HG03521 (cell line): Measurements from ENCODE around the gene FLNA.
"Not testable (repeated sequence)": the region's sequence is repeated elsewhere in the genome, so short reads cannot be mapped to it uniquely, and the experiment has no call there.

Experiments used
- ATAC-seq: cut with Tn5 transposase; IDR thresholded peaks from one replicate; pipeline ENCODE4 v1.9.1; 2021; ENCODE audit warnings: mild to moderate bottlenecking, moderate library complexity; ENCODE audit not compliant: unreplicated experiment

The FLNA gene

DNA sequence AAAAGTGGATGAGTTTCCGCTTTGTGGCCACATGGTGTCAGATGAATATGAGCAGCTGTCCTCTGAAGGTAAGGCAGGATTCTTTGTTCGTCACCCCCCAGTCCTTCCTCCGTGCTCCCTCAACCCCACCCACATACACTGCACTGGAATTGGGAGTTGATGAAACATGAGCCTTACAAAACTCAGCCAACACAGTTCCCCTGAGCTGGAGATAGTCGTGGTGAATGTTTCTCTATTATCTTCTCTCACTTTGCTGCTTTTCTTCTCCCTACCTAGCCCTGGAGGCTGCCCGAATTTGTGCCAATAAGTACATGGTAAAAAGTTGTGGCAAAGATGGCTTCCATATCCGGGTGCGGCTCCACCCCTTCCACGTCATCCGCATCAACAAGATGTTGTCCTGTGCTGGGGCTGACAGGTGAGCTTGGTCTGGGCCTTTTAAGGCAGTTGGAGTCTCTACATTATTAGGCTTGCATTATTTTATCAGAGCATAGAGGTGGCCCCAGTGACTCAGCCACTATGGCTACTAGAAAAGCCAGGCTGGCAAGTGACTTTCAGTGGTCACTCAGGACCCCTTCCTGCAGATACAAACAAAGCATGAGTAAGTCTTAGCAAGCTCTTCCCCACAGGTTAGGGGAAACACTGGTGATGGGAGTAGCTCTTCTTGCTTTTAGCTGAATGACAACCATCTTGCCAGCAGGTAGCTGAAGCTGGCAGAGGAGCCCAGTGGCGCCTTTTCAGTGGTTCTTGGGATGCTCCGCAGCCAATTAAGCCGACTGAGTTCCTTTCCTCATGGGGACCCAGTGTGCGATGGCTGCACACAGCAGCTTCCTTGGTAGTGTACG lies 25.3 kb upstream of the FLNA start:
- ATAC-seq, result no peak

- ATAC-seq, result no peak
Measured at GRCh38 chrX:154398668-154399526, 24.5 kb upstream of the FLNA start.

GRCh38 chrX:154397888-154398667 lies 23.6 kb upstream of the FLNA start, which contains the start of gene RPL10:
TSS of gene RPL10 (plus strand) at chrX:154398377. CDS start at chrX:154398520, 143 bp downstream.
- ATAC-seq, result peak; percentile 80

- ATAC-seq, result peak; percentile 39
Measured at GRCh38 chrX:154396973-154397887, 22.8 kb upstream of the FLNA start.

- ATAC-seq, result not testable (repeated sequence)
Measured at GRCh38 chrX:154396363-154396762, 21.9 kb upstream of the FLNA start.

DNA sequence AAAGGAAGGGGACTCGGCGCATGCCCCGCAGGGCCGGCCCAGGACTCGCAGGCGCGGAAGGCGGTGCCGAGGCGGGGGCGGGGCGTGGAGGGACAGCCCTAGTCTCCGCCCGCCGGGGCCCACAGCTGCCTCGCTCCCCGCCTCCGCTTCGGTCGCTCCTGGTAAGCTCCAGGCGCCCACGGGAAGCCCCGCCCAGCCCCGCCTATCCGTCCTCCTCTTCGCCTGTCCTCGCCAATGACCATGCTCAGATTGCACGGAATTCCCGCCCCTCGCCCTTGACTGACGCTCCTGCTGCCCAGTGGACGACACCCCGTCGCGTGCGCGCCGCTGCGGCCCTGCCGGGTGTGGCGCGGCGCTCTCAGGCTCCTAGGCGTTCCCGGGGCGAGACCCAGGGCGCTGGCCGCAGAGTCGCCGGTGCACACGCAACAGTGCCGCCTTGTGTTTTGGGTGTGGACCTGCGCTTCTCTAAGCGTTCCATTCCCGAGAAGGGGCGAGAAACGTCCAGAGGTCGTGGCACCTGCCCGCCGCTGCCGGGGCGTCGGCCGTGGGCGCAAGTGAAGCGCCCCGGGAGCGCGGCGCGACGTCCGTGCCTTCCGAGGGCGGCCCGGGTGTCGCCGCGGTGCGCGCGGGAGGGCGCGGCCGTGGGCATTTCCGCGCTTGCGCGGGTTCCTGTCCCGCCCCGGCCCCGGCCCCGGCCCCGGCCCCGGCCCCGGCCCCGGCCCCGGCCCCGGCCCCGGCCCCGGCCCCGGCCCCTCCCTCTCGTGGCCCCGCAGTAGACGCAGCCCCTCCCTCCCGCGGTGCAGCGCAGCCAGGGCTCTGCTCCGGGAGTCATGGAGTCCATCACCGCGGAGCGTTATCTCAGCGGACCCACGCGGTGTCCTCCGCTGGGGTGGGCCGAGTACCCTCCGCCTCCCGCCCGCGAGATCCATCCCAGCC lies 15.6 kb upstream of the FLNA start:
- ATAC-seq, result peak; percentile 76

- ATAC-seq, result not testable (repeated sequence)
Measured at GRCh38 chrX:154388649-154389048, 14.2 kb upstream of the FLNA start.

DNA sequence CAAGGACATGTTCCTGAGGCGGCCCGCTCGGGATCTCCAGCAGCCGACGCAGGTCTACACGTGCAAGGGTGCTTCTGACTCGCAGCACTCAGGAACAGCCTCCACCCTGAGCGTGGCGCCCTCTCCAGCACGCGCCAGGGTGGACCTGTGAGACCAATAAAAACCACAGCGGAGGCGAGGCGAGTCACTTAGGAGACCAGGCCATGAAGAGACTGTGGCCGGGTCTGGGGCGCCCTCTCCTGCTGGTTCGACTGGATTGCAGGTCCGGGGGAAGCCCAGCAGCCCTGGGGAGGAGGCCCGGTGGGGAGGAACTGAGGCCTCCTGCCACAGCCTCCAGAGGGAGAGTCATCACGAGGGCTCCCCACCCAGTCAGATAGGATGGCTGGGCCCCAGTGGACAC lies 13.7 kb upstream of the FLNA start:
- not testable (repeated sequence) for ATAC-seq

DNA sequence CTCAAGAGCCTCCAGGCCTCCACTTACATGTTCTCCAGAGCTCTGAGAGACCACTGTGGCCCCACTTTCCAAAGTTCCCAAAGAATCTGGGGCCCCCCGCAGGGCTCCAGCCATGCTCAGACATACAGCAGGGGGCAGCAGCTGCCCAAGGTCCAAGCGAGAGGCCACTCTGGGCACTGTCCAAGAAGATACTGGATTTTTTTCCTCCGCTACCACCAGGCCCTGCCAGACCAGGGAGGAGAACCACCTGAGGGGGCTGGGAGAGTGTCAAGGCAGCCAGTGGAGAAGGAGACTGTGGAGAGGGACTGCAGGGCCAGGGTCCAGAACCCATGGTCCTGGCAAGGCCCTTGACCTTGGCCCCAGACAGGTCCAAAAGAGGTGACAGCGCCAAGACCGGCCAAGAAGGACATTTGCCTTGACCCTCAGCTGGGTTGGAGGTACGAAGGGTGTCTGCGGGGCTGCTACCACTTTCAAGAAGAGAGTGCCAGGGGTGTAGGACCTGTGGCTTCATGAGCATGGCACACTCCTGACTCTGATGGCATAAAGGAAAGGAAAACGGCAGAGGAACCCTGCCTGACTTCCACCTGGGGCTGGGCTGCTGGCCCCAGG lies 10.0 kb upstream of the FLNA start:
- ATAC-seq, result no peak

GRCh38 chrX:154383359-154384283 lies 9.2 kb upstream of the FLNA start:
- no peak for ATAC-seq

GRCh38 chrX:154382483-154383069 lies 8.1 kb upstream of the FLNA start:
- ATAC-seq, result no peak

DNA sequence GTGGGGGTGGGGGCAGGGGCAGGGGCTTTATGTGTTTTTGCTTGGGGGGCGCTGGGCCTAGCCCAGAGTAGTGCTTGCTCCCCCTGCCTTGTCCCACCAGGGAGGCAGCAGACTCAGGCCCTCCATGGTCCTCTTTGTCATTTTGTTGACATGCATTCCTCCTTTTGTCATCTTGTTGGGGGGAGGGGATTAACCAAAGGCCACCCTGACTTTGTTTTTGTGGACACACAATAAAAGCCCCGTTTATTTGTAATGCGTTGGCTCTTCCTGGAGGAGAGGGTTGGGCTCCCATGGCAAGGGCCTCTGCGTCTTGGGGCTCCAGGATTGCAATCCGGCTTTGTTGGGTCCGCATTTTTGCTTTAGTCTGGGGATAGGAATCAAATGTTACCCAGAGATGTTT lies 6.8 kb upstream of the FLNA start:
- ATAC-seq, result no peak

- ATAC-seq, result no peak
Measured at GRCh38 chrX:154380787-154381186, 6.4 kb upstream of the FLNA start.

- no peak for ATAC-seq
Measured at GRCh38 chrX:154380153-154380552, 5.7 kb upstream of the FLNA start.

DNA sequence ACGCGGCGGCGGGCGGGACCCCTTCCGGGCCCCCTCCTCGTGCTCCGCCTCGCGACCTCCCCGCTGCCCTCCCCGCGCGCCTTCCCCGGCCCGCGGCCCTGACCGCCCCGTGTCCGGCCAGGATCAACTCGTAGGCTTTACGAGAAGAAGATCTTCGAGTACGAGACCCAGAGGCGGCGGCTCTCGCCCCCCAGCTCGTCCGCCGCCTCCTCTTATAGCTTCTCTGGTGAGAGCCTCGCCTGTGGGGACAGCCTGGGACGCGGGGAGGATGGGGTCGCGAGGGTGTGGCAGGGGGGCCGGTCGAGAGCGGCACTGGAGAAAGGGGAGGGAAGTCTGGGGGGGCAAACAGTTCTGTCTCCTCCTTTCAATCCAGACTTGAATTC lies 5.1 kb upstream of the FLNA start:
- no peak for ATAC-seq

DNA sequence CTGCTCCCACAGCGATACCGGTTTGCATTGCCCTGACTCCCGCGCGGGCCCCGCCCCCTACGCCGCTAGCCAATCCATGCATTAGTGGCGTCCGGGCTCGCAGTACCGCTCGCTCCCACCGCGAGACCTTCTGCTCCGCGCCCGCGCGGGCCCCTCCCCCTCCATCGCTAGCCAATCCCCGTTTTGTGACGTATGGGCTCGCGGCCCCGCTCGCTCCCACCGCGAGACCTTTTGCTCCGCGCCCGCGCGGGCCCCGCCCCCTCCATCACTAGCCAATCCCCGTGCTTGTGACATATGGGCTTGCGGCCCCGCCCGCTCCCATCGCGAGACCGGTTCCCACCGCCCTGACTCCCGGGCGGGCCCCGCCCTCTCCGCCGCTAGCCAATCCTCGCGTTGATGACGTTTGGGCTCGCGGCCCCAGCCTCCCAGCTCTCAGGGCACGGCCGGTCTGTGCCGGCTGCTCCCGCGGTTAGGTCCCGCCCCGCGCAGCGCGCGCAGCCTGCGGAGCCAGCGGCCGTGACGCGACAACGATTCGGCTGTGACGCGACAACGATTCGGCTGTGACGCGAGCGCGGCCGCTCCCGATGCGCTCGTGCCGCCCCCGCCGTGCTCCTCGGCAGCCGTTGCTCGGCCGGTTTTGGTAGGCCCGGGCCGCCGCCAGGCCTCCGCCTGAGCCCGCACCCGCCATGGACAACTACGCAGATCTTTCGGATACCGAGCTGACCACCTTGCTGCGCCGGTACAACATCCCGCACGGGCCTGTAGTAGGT lies 4.5 kb upstream of the FLNA start, which contains the start of gene EMD:
Gene EMD, plus strand, starts transcription at position 497 of the 770 bp plus-strand sequence. Its CDS starts 190 bp downstream, at position 687.
- peak; percentile 75 for ATAC-seq
